Heart left ventricle (tissue), 16 donors: ENCODE results near the gene ODAD4. TPM values are rescaled to one million over a fixed set of nuclear protein-coding genes. Genes with fewer than 3 reads are reported as not detected.

Experiments
- ATAC-seq, 4 donors: fragments of 200-7000 bp; cut with Tn5 transposase; one replicate each; pipeline ENCODE4 v1.9.1; 2020 to 2022; ENCODE audit warnings: moderate library complexity in 4 of 4, mild to moderate bottlenecking in 3 of 4, moderate number of reproducible peaks in 1 of 4
- DNase-seq, 5 donors: peaks; one replicate each; pipeline ENCODE4 v3.0.0-alpha.2; 2020
- H3K27ac ChIP-seq, 12 donors: fragments of 200-600 bp; sonication (generic) in 4 of 12; one replicate each; pipeline versions ENCODE4 v1.5.0 to v1.8.0; 2016 to 2022; ENCODE audit warnings: mild to moderate bottlenecking in 2 of 12
- H3K27me3 ChIP-seq, 9 donors: fragments of 200-600 bp; sonication (generic) in 2 of 9; one replicate each; pipeline versions ENCODE4 v1.5.1 to v1.8.0; 2016 to 2022; ENCODE audit warnings: mild to moderate bottlenecking in 3 of 9
- H3K36me3 ChIP-seq, 9 donors: fragments of 200-600 bp; sonication (generic) in 2 of 9; one replicate each; pipeline versions ENCODE4 v1.5.0 to v1.8.0; 2018 to 2022; ENCODE audit warnings: mild to moderate bottlenecking in 2 of 9
- H3K4me1 ChIP-seq, 12 donors: fragments of 200-600 bp; sonication (generic) in 4 of 12; one replicate each; pipeline versions ENCODE4 v1.5.0 to v1.8.0; 2016 to 2022; ENCODE audit warnings: mild to moderate bottlenecking in 3 of 12
- H3K4me3 ChIP-seq, 12 donors: fragments of 200-600 bp; sonication (generic) in 4 of 12; one replicate each; pipeline versions ENCODE4 v1.5.0 to v1.8.0; 2017 to 2022; ENCODE audit warnings: mild to moderate bottlenecking in 9 of 12, moderate library complexity in 4 of 12
- H3K9me3 ChIP-seq, 12 donors: fragments of 200-600 bp; sonication (generic) in 4 of 12; one replicate each; pipeline versions ENCODE4 v1.5.0 to v1.8.0; 2016 to 2022; ENCODE audit warnings: mild to moderate bottlenecking in 1 of 12
- CTCF ChIP-seq, 12 donors: fragments of 200-600 bp; sonication (generic) in 4 of 12; IDR thresholded peaks; one replicate each; pipeline versions ENCODE4 v1.5.0 to v1.8.0; 2018 to 2022; ENCODE audit warnings: antibody characterized with exemption in 12 of 12, mild to moderate bottlenecking in 5 of 12
- POLR2A ChIP-seq, 2 donors: fragments of 450-650 bp; IDR thresholded peaks; one replicate each; pipeline ENCODE4 v1.6.1; 2017; ENCODE audit warnings: antibody characterized with exemption in 2 of 2, mild to moderate bottlenecking in 2 of 2, moderate library complexity in 2 of 2
- WGBS, 4 donors: extraction: QIAGEN DNeasy Blood & Tissue Kit in 2 of 4; methylation state at CpG; one replicate each; pipeline versions ENCODE4 v1.1.5 to v1.1.7; 2013 to 2018; 5-methylcytosine and 5-hydroxymethylcytosine counted together
- intact Hi-C, 10 donors: fragments of 100-400 bp; cut with DNase I; formaldehyde crosslinking; loops; one replicate each; pipeline versions ENCODE4 v1.11.1 to v1.14.2; 2022
- polyA plus RNA-seq, 2 donors: library from polyadenylated mRNA; stranded (reverse); fragments of 200-250 nt; gene quantifications; one replicate each; pipeline ENCODE4 v1.2.3, GENCODE V29; 2013
- total RNA-seq, 9 donors: library from RNA; depleted of rRNA in 2 of 9; stranded (reverse); fragments of >200 nt in 2 of 9; fragmentation: NEBNext Ultra II Directional in 3 of 9; extraction: Animal tissue kit (Norgen Biotek cat#: 25700) in 3 of 9; gene quantifications; one replicate each; pipeline versions ENCODE4 v1.1.0 to v1.2.4, GENCODE V29; 2016 to 2023
- donor health status: ischemic (EF 13 %, LVEDD 7.1; RV severe dilation, severe dysfunction).
- donor health status: healthy with polysubstance abuse.
- donor health status: DM: no; HTN: yes; CAD: no.
- donor health status: DM: no; HTN: no; CAD: no.
- donor health status: ischemic (EF 25% LVEDD 6.9; RV normal size, moderate dysfunction).
- donor health status: ischemic (EF 25% LVEDD 5.7; RV mildly dilated, moderate dysfunction).
- donor health status: healthy.
- donor health status: DM: yes; HTN: yes; CAD: no.
- donor health status: ischemic (EF 35%, LVEDD 5.7; RV mildly dilated, moderate dysfunction).
- donor health status: nonischemic (EF 11% LVEDD 7.7; RV severe dilation, severe dysfunction).
- donor health status: DM: yes; HTN: yes; CAD: no.
- donor health status: PGD.
- donor health status: ischemic (EF 29% LVEDD 5.4; RV normal size, mild dysfunction).
- donor health status: nonischemic (EF 23%, LVEDD 6.1; RV moderate dilation, normal function).

ODAD4 gene
- total and polyA plus RNA-seq, 11 donors: 0.38 to 1.2 (median 0.73) TPM; not detected in 1

- WGBS, 4 donors: 89 to 94% (median 92%) methylated on average over 6 of the region's 6 CpGs
- H3K9me3 ChIP-seq: no peaks in the 10 kb centered on the region
- DNase-seq (no peak), ATAC-seq (no peak)
- no peak for TF ChIP-seq POLR2A (IDR thresholded peaks at IDR 0.05)
- no peak for TF ChIP-seq CTCF (IDR thresholded peaks at IDR 0.05)
- no peaks in the 10 kb centered on the region for H3K36me3 ChIP-seq
- no peaks in the 10 kb centered on the region for H3K27me3 ChIP-seq
- H3K4me1 ChIP-seq: peaks cover 0 to 6% (median 4%) of the 10 kb centered on the region in 12 donors
- no peak overlapping the region for H3K27ac ChIP-seq
- intact Hi-C loops: loop anchor here in 1 of 10 donors (10.0 kb wide), 1 partner anchor 223 kb away; the partner anchor contains the start of gene HAP1
- no peak overlapping the region for H3K4me3 ChIP-seq
Observed at GRCh38 chr17:41957869-41958439, 27.5 kb downstream of the ODAD4 start.

DNA sequence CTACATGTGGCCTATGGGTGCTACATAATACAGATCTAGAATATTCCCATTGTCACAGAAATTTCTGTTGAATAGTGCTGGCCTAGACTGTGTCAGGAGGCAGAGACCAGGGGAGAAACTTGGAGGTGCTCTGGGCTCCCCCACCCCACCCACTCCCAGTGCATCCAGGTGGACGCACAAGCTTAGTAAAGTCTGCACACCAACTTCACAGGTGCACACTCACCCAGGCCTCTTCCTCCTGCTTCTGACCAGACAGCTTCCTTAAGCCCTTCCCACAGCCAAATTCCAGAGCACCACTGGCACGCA lies 28.6 kb downstream of the ODAD4 start:
- Histone ChIP-seq H3K9me3 (no peaks in the 10 kb centered on the region), H3K27ac (no peak overlapping the region), H3K36me3 (no peaks in the 10 kb centered on the region), H3K4me1 (peaks cover 0 to 8% (median 5%) of the 10 kb centered on the region in 12 donors), H3K4me3 (no peak overlapping the region), H3K27me3 (no peaks in the 10 kb centered on the region)
- intact Hi-C loops: loop anchor here in 1 of 10 donors (10.0 kb wide), 1 partner anchor 224 kb away; the partner anchor contains the start of gene HAP1
- no peak for ATAC-seq
- TF ChIP-seq CTCF (IDR thresholded peaks at IDR 0.05) (no peak), POLR2A (IDR thresholded peaks at IDR 0.05) (no peak)
- DNase-seq: no peak
- 72 to 81% (median 78%) methylated on average over 2 of the region's 2 CpGs for WGBS, 4 donors

- Histone ChIP-seq H3K4me1 (peaks cover 0 to 8% (median 5%) of the 10 kb centered on the region in 12 donors), H3K9me3 (no peaks in the 10 kb centered on the region), H3K27ac (no peak overlapping the region), H3K27me3 (no peaks in the 10 kb centered on the region), H3K4me3 (no peak overlapping the region), H3K36me3 (no peaks in the 10 kb centered on the region)
- DNase-seq (peak in 1 of 5 donors; percentile 26), ATAC-seq (peak; percentile 28 to 59 (median 40))
- 42 to 51% (median 46%) methylated on average over 16 to 17 of the region's 17 CpGs for WGBS, 4 donors
- intact Hi-C loops: loop anchor here in 6 of 10 donors (2.0 to 10.0 kb wide), 5 partner anchors 105 to 225 kb away; partner anchors contain the start of gene HAP1 (in 1 of the 6)
- no peak for TF ChIP-seq POLR2A (IDR thresholded peaks at IDR 0.05)
- peak in 8 of 12 donors; percentile 11 to 41 (median 34) for TF ChIP-seq CTCF (IDR thresholded peaks at IDR 0.05)
Observed at GRCh38 chr17:41959336-41960095, 29.1 kb downstream of the ODAD4 start.

- 87 to 93% (median 89%) methylated on average over 3 to 5 of the region's 5 CpGs for WGBS, 4 donors
Observed at GRCh38 chr17:41962111-41962510, 31.7 kb downstream of the ODAD4 start.

More at GRCh38 chr17:41962111-41962510, 31.7 kb downstream of the ODAD4 start:
- intact Hi-C loops: loop anchor here in 7 of 10 donors (2.0 to 10.0 kb wide), 6 partner anchors 63 to 155 kb away; no protein-coding TSS in a partner anchor
- Histone ChIP-seq H3K27ac (no peak overlapping the region), H3K4me3 (no peak overlapping the region), H3K4me1 (peaks cover 0 to 20% (median 16%) of the 10 kb centered on the region in 12 donors), H3K36me3 (no peaks in the 10 kb centered on the region), H3K27me3 (no peaks in the 10 kb centered on the region), H3K9me3 (no peaks in the 10 kb centered on the region)
- no peak for ATAC-seq
- TF ChIP-seq CTCF (IDR thresholded peaks at IDR 0.05) (no peak), POLR2A (IDR thresholded peaks at IDR 0.05) (no peak)
- no peak for DNase-seq
